Osteoblast (primary cell): ENCODE data around the gene NCOA6. TPM values are rescaled to one million over a fixed set of nuclear protein-coding genes. Genes with fewer than 3 reads are reported as not detected.

ENCODE experiments used
- DNase-seq: peaks from one replicate; pipeline ENCODE4 v3.0.0; 2011; ENCODE audit warnings: low spot score, mixed read lengths; ENCODE audit not compliant: insufficient read length; ENCODE audit errors: missing footprints
- H2AFZ ChIP-seq: 2 replicates; pipeline ENCODE4 v1.6.0; 2011; ENCODE audit warnings: mild to moderate bottlenecking, low read length
- H3K27ac ChIP-seq: 2 replicates; pipeline ENCODE4 v1.5.1; 2011; ENCODE audit warnings: mild to moderate bottlenecking, low read depth, low read length, moderate library complexity
- H3K27me3 ChIP-seq: 2 replicates; pipeline ENCODE4 v1.6.0; 2012; ENCODE audit warnings: mild to moderate bottlenecking, control low read depth, inconsistent platforms, low read length, moderate library complexity; ENCODE audit not compliant: insufficient read depth
- H3K36me3 ChIP-seq: 2 replicates; pipeline ENCODE4 v1.5.1; 2011; ENCODE audit warnings: mild to moderate bottlenecking, low read length, control low read depth, moderate library complexity; ENCODE audit not compliant: insufficient read depth
- H3K4me1 ChIP-seq: 2 replicates; pipeline ENCODE4 v1.5.1; 2011; ENCODE audit warnings: mild to moderate bottlenecking, low read length, control low read depth, moderate library complexity; ENCODE audit not compliant: insufficient read depth
- H3K4me2 ChIP-seq: 2 replicates; pipeline ENCODE4 v1.6.0; 2011; ENCODE audit warnings: mild to moderate bottlenecking, low read length; ENCODE audit not compliant: insufficient read depth
- H3K4me3 ChIP-seq: fragments of 200-600 bp; sonication (generic); 3 replicates; pipeline ENCODE4 v1.5.1; 2012; ENCODE audit warnings: mild to moderate bottlenecking, low read length, inconsistent platforms; ENCODE audit not compliant: insufficient read depth
- H3K79me2 ChIP-seq: 2 replicates; pipeline ENCODE4 v1.6.0; 2012; ENCODE audit warnings: mild to moderate bottlenecking, low read length, control low read depth, inconsistent platforms; ENCODE audit not compliant: insufficient read depth
- H3K9me3 ChIP-seq: 2 replicates; pipeline ENCODE4 v1.5.1; 2011; ENCODE audit warnings: low read depth, low read length, control low read depth
- H4K20me1 ChIP-seq: 2 replicates; pipeline ENCODE4 v1.6.0; 2012; ENCODE audit warnings: mild to moderate bottlenecking, low read length, control low read depth; ENCODE audit not compliant: insufficient read depth
- total RNA-seq: library from RNA; depleted of rRNA; stranded (reverse); fragments of >200 nt; gene quantifications from 2 replicates; pipeline ENCODE4 v1.2.3, GENCODE V29; 2012
- TF ChIP-seq, protein P1 (sequence below): IDR thresholded peaks from 2 replicates; pipeline ENCODE4 v1.5.1; 2011; ENCODE audit warnings: mild to moderate bottlenecking, low read depth, low read length, moderate library complexity; ENCODE audit errors: extremely low read depth

The NCOA6 gene
- total RNA-seq, 1 donor = 8.7 TPM

DNA sequence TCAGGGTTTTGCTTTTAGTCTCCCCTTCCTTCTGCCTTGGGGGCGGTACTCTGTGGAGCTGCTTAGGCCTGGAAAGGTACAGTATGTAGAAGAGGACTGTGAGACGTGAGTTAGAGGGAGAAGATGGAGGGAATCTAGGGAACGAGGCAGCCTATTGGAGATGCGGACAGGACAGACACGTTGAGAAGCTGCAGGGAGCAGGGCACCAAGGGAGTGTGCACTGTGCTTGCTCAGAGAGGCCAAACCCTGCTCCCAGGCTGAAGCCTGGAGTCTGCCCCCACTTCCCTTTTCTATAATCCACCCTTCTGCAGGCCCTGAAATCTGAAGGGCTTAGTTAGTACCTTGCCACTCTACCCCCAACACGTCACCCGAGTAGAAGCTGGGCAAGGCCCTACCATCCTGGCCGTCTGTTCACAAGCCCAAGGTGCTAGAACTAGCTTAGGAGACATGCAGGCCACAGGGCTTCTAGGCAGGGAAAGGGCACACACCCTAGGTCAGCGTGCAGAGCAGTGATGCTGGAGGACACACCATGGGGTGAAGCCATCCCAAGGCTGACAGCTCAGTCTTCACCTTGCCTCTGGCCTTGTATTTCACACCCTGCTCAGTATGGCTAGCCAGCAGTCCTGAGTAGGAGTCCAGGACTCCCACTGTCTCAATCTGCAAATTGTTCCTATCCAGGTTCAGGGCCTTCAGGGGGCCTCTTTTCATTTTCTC is 114.4 kb downstream of the NCOA6 start:
- DNase-seq = peak; percentile 69
- H4K20me1 ChIP-seq = peaks cover 14% of the 10 kb centered on the region
- peaks cover 32% of the 10 kb centered on the region for H3K4me1 ChIP-seq
- H3K4me2 ChIP-seq = no peak overlapping the region
- no peak overlapping the region for H2AFZ ChIP-seq
- H3K36me3 ChIP-seq = peaks cover 19% of the 10 kb centered on the region
- no peak overlapping the region for H3K27ac ChIP-seq
- no peaks in the 10 kb centered on the region for H3K79me2 ChIP-seq
- no peak overlapping the region for H3K4me3 ChIP-seq
- H3K9me3 ChIP-seq = no peaks in the 10 kb centered on the region
- no peaks in the 10 kb centered on the region for H3K27me3 ChIP-seq
- TF ChIP-seq, protein P1, sequence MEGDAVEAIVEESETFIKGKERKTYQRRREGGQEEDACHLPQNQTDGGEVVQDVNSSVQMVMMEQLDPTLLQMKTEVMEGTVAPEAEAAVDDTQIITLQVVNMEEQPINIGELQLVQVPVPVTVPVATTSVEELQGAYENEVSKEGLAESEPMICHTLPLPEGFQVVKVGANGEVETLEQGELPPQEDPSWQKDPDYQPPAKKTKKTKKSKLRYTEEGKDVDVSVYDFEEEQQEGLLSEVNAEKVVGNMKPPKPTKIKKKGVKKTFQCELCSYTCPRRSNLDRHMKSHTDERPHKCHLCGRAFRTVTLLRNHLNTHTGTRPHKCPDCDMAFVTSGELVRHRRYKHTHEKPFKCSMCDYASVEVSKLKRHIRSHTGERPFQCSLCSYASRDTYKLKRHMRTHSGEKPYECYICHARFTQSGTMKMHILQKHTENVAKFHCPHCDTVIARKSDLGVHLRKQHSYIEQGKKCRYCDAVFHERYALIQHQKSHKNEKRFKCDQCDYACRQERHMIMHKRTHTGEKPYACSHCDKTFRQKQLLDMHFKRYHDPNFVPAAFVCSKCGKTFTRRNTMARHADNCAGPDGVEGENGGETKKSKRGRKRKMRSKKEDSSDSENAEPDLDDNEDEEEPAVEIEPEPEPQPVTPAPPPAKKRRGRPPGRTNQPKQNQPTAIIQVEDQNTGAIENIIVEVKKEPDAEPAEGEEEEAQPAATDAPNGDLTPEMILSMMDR = no peak

DNA sequence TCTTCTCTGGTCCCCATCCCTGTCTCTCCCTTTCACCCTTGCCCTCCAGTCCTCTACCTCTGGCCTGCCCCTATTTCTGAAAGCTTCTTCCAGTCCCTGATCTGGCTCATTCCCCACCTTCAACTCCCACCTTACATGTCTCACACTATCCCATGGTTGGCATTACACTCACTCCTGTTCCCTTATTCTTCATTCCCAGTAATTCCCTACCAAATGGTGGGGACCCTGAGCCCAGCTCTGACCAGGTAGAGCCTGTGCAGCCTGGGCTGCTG is 114.9 kb downstream of the NCOA6 start:
- Histone ChIP-seq H2AFZ (no peak overlapping the region), H3K4me1 (peaks cover 33% of the 10 kb centered on the region), H3K36me3 (peaks cover 19% of the 10 kb centered on the region), H3K4me3 (peak overlapping the region; percentile 80), H3K27ac (no peak overlapping the region), H3K4me2 (peak overlapping the region; percentile 82), H4K20me1 (peaks cover 14% of the 10 kb centered on the region), H3K79me2 (no peaks in the 10 kb centered on the region), H3K9me3 (no peaks in the 10 kb centered on the region), H3K27me3 (no peaks in the 10 kb centered on the region)
- no peak for DNase-seq
- TF ChIP-seq, protein P1 = no peak

DNA sequence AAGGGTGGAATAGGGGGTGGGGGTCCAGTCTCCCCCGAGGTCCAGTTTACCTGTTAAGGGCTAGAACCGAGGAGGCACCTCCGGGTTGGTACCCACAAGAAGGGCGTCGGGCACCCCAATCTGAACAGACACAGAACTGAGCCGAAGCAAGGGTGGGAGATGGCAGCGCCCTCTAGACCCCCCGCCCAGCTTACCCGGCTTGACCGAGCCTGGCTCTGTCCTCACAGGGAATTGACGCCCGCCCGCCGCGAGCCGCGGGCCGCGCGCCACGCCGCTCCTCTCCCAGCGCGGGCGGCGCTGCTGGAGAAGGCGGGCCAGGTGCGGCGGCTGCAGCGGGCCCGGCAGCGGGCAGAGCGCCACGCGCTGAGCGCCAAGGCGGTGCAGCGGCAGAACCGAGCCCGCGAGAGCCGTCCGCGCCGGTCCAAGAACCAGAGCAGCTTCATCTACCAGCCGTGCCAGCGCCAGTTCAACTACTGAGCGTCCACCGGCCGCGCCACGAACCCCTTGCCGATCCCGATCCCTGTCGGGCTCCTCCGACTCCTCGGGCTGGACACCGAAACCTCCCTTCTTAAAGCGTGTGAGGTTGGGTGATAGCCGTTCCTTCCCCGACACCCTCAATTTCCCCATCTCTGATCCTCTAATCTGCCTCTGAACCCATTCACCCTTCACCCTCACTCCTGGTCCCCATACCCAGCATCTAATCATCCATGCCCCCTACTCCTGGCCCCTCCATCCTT is 115.5 kb downstream of the NCOA6 start:
- Histone ChIP-seq H3K4me1 (peaks cover 35% of the 10 kb centered on the region), H4K20me1 (peaks cover 14% of the 10 kb centered on the region), H3K36me3 (peaks cover 14% of the 10 kb centered on the region), H3K79me2 (peaks cover under 1% of the 10 kb centered on the region), H3K4me2 (peak overlapping the region; percentile 82), H2AFZ (peak overlapping the region; percentile 52), H3K27ac (peak overlapping the region; percentile 70), H3K9me3 (no peaks in the 10 kb centered on the region), H3K27me3 (no peaks in the 10 kb centered on the region), H3K4me3 (peak overlapping the region; percentile 80)
- DNase-seq = peak; percentile 91
- TF ChIP-seq, protein P1 = peak; percentile 13
